SK-N-SH treated with all-trans-retinoic acid at 6 μM for 48 hours (cell line): Measurements from ENCODE around the gene PAXX.

Source experiments
- ATAC-seq: fragments of 200-7000 bp; cut with Tn5 transposase; 3 replicates; pipeline ENCODE4 v1.9.1; 2020; ENCODE audit warnings: mild to moderate bottlenecking, moderate library complexity
- ARNTL ChIP-seq: fragments of 450-650 bp; formaldehyde crosslinking; IDR thresholded peaks from 2 replicates; pipeline ENCODE4 v1.5.0; 2020; ENCODE audit warnings: low read depth, mild to moderate bottlenecking, moderate library complexity, borderline replicate concordance
- CSDC2 ChIP-seq: fragments of 250-450 bp; sonication (Bioruptor Pico); IDR thresholded peaks from 2 replicates; pipeline ENCODE4 v1.5.0; 2020; ENCODE audit warnings: mild to moderate bottlenecking, moderate library complexity
- ESRRG ChIP-seq: fragments of 250-450 bp; sonication (Bioruptor Pico); IDR thresholded peaks from 2 replicates; pipeline ENCODE4 v1.6.1; 2021; ENCODE audit warnings: mild to moderate bottlenecking
- ISL1 ChIP-seq: fragments of 250-450 bp; sonication (Bioruptor Pico); IDR thresholded peaks from 2 replicates; pipeline ENCODE4 v2.1.2; 2022; ENCODE audit warnings: mild to moderate bottlenecking, moderate library complexity
- OSR1 ChIP-seq: fragments of 250-450 bp; sonication (Bioruptor Pico); IDR thresholded peaks from 2 replicates; pipeline ENCODE4 v1.8.0; 2022; ENCODE audit warnings: moderate library complexity, mild to moderate bottlenecking, inconsistent platforms
- SNAI2 ChIP-seq: fragments of 250-450 bp; sonication (Bioruptor Pico); IDR thresholded peaks from 2 replicates; pipeline ENCODE4 v1.5.0; 2020; ENCODE audit warnings: mild to moderate bottlenecking, moderate library complexity
- TCF4 ChIP-seq: fragments of 250-450 bp; sonication (Bioruptor Pico); IDR thresholded peaks from 2 replicates; pipeline ENCODE4 v1.8.0; 2021; ENCODE audit warnings: mild to moderate bottlenecking, moderate library complexity, borderline replicate concordance
- TOX ChIP-seq: fragments of 250-450 bp; sonication (Bioruptor Pico); IDR thresholded peaks from 2 replicates; pipeline ENCODE4 v1.8.0; 2021; ENCODE audit warnings: mild to moderate bottlenecking, moderate library complexity, borderline replicate concordance
- ZC3H10 ChIP-seq: fragments of 250-450 bp; sonication (Bioruptor Pico); IDR thresholded peaks from 2 replicates; pipeline ENCODE4 v1.5.1; 2021; ENCODE audit warnings: mild to moderate bottlenecking, moderate library complexity
- ZFP3 ChIP-seq: fragments of 250-450 bp; sonication (Bioruptor Pico); IDR thresholded peaks from 2 replicates; pipeline ENCODE4 v1.5.0; 2020; ENCODE audit warnings: mild to moderate bottlenecking, moderate library complexity
- ZFP30 ChIP-seq: fragments of 450-650 bp; formaldehyde crosslinking; IDR thresholded peaks from 2 replicates; pipeline ENCODE4 v1.5.0; 2022; ENCODE audit warnings: mild to moderate bottlenecking, moderate library complexity
- ZNF70 ChIP-seq: fragments of 450-650 bp; formaldehyde crosslinking; IDR thresholded peaks from 2 replicates; pipeline ENCODE4 v1.5.0; 2020; ENCODE audit warnings: mild to moderate bottlenecking, moderate library complexity
- ZNF8 ChIP-seq: fragments of 450-650 bp; formaldehyde crosslinking; IDR thresholded peaks from 2 replicates; pipeline ENCODE4 v1.5.0; 2020; ENCODE audit warnings: mild to moderate bottlenecking, moderate library complexity
- TF ChIP-seq, protein P1 (sequence below): fragments of 250-450 bp; sonication (Bioruptor Pico); IDR thresholded peaks from 2 replicates; pipeline ENCODE4 v1.5.1; 2020; ENCODE audit warnings: low read depth, mild to moderate bottlenecking, moderate library complexity
- TF ChIP-seq, protein P2 (sequence below): fragments of 250-450 bp; sonication (Bioruptor Pico); IDR thresholded peaks from 2 replicates; pipeline ENCODE4 v1.8.0; 2021; ENCODE audit warnings: low read depth, mild to moderate bottlenecking, moderate library complexity, borderline replicate concordance
- TF ChIP-seq, protein P3 (sequence below): fragments of 250-450 bp; sonication (Bioruptor Pico); IDR thresholded peaks from 2 replicates; pipeline ENCODE4 v1.5.0; 2020; ENCODE audit warnings: mild to moderate bottlenecking, moderate library complexity

The PAXX gene

DNA sequence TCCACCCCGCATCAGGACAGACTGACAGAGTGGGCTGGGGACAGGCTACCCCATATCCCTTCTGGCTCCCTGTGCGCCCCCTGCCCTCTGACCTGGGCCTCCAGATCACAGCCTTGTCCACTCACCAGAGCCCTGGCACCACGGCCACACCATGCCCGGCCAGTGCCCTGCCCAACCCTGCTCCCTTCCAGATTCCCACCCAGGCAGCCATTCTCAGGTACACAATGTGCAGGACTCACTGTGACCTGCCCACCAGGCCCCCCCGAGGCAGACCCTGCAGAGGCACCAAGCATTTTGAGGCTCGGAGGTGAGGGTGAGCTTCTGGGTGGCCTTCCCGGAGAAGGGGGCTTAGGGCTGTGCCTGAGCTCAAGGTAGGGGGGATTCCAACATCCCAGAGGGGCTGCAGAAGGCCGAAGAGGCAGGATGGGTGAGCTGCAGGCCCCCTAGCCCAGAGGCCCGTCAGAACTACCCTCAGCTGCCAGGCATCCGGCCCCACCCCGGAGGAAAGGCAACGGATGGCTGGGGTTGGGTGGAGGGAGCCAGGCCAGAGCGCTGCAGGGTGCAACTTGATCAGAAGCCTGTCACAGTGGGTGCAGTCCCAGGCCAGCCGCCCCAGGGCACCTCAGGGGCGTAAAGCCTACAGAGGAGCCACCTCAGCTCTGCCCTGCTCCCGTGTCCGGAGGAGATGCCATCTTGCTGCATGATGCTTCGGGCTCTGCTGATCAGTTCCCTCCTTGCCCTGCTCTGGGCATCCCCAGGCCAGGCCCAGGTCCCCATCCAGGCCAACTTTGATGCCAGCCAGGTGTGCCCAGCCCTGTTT lies 9.8 kb upstream of the PAXX start, which contains the start of gene LCNL1 (continued):
- TF ChIP-seq, protein P1, sequence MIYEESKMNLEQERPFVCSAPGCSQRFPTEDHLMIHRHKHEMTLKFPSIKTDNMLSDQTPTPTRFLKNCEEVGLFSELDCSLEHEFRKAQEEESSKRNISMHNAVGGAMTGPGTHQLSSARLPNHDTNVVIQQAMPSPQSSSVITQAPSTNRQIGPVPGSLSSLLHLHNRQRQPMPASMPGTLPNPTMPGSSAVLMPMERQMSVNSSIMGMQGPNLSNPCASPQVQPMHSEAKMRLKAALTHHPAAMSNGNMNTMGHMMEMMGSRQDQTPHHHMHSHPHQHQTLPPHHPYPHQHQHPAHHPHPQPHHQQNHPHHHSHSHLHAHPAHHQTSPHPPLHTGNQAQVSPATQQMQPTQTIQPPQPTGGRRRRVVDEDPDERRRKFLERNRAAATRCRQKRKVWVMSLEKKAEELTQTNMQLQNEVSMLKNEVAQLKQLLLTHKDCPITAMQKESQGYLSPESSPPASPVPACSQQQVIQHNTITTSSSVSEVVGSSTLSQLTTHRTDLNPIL (CRISPR knock-in tag), result no peak
- TF ChIP-seq OSR1, result no peak
- TF ChIP-seq, protein P2, sequence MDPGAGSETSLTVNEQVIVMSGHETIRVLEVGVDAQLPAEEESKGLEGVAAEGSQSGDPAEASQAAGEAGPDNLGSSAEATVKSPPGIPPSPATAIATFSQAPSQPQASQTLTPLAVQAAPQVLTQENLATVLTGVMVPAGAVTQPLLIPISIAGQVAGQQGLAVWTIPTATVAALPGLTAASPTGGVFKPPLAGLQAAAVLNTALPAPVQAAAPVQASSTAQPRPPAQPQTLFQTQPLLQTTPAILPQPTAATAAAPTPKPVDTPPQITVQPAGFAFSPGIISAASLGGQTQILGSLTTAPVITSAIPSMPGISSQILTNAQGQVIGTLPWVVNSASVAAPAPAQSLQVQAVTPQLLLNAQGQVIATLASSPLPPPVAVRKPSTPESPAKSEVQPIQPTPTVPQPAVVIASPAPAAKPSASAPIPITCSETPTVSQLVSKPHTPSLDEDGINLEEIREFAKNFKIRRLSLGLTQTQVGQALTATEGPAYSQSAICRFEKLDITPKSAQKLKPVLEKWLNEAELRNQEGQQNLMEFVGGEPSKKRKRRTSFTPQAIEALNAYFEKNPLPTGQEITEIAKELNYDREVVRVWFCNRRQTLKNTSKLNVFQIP (CRISPR knock-in tag), result no peak
- TF ChIP-seq ZFP30 (CRISPR knock-in tag), result no peak
- TF ChIP-seq CSDC2 (CRISPR knock-in tag), result no peak
- no peak for TF ChIP-seq TOX
- no peak for TF ChIP-seq ZC3H10 (CRISPR knock-in tag)
- no peak for TF ChIP-seq ZFP3 (CRISPR knock-in tag)
- no peak for TF ChIP-seq ARNTL (CRISPR knock-in tag)

DNA sequence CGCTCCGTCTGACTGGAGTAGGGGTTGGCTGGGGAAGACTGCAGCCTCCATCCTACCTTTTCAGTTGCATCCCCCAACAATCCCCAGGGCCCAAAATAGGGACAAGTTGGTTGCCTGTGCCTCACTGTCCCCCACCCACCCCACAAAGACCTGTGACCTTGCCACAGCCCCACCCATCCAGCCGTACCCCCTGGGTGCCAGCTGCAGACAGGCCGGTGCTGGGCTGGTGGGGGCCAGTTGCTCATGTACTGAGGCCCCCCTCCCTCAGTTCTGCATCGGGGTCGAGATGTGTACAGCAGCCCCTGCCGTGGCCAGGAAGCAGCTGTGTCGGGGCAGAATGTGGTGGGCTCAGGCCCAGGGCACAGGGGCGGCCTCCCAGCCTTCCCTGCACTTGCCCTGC lies 9.1 kb upstream of the PAXX start:
- ATAC-seq, result no peak
- TF ChIP-seq TCF4 (CRISPR knock-in tag), result no peak
- TF ChIP-seq, protein P3, sequence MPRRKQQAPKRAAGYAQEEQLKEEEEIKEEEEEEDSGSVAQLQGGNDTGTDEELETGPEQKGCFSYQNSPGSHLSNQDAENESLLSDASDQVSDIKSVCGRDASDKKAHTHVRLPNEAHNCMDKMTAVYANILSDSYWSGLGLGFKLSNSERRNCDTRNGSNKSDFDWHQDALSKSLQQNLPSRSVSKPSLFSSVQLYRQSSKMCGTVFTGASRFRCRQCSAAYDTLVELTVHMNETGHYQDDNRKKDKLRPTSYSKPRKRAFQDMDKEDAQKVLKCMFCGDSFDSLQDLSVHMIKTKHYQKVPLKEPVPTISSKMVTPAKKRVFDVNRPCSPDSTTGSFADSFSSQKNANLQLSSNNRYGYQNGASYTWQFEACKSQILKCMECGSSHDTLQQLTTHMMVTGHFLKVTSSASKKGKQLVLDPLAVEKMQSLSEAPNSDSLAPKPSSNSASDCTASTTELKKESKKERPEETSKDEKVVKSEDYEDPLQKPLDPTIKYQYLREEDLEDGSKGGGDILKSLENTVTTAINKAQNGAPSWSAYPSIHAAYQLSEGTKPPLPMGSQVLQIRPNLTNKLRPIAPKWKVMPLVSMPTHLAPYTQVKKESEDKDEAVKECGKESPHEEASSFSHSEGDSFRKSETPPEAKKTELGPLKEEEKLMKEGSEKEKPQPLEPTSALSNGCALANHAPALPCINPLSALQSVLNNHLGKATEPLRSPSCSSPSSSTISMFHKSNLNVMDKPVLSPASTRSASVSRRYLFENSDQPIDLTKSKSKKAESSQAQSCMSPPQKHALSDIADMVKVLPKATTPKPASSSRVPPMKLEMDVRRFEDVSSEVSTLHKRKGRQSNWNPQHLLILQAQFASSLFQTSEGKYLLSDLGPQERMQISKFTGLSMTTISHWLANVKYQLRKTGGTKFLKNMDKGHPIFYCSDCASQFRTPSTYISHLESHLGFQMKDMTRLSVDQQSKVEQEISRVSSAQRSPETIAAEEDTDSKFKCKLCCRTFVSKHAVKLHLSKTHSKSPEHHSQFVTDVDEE, result no peak
- no peak for TF ChIP-seq ZNF70 (CRISPR knock-in tag)
- TF ChIP-seq TOX, result no peak
- TF ChIP-seq ZNF8 (CRISPR knock-in tag), result no peak
- TF ChIP-seq OSR1, result no peak
- TF ChIP-seq, protein P1 (CRISPR knock-in tag), result no peak

DNA sequence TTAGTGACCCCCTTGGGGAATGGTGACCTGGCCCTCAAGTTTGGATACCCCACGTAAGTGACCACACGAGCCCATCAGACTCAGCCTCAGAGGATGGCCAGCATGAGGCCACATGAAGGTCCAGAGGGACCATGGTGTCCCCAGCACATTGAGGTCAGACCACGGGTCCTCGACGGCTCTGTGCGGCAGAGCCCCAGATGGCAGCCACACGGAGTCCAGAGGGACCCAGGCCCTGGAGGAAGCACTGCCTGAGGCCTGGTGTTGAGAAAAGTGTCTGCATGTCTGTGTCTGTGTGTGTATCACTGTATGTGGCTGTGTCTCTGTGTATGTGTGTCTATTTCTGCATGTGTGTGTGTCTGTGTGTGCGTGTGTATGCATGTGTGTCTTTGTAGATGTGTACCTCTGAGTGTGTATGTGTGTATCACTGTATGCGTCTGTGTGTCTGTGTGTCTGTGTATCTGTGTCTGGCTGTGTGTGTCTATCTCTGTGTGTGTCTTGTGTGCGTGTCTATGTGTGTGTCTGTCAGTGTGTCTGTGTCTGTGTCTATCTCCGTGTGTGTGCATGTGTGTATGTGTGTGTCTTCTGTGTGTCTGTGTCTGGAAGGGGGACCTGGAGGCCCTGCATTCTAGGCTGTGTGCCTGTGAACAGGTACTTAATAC lies 8.4 kb upstream of the PAXX start:
- TF ChIP-seq ZFP30 (CRISPR knock-in tag), result no peak
- peak; percentile 37; the same call in 1 of the 2 replicates for TF ChIP-seq TCF4 (CRISPR knock-in tag)
- TF ChIP-seq ISL1 (CRISPR knock-in tag), result no peak
- TF ChIP-seq ZC3H10 (CRISPR knock-in tag), result no peak
- TF ChIP-seq, all 23 proteins: peak for 1
- ATAC-seq, result no peak; the same call in 2 of the 3 replicates

DNA sequence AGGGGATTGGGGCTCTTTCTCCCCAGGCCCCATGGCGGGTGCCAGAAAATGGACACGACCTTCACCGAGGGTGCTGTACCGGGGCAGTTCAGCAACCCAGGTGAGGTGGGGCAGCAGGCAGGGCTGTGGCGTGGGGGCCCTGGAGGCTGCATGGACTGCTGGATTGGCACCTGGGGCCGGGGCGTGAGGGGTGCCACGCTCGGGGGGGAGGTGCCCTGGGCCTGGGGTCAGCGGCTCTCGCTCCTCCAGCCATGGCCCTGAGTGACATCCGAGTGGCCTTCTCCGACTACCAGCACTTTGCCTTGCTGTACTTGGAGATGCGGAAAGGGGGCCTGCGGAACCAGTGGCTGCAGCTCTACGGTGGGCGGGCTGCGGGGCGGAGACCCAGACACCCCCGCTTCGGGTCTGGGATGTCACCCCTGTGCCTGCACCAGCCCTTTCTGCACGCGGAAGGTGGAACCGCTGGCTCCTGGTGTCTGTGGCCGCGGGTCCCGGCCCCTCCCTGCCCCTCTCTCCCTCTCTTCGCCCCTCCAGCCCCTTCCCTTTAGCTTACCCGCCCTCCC lies 7.7 kb upstream of the PAXX start:
- TF ChIP-seq ARNTL (CRISPR knock-in tag), result no peak
- TF ChIP-seq ZNF8 (CRISPR knock-in tag), result no peak
- TF ChIP-seq, protein P2 (CRISPR knock-in tag), result no peak
- TF ChIP-seq ZFP30 (CRISPR knock-in tag), result no peak
- TF ChIP-seq CSDC2 (CRISPR knock-in tag), result no peak
- no peak for TF ChIP-seq SNAI2 (CRISPR knock-in tag)
- TF ChIP-seq, protein P3, result no peak
- no peak for TF ChIP-seq ISL1 (CRISPR knock-in tag)
- no peak for TF ChIP-seq ESRRG
- no peak for ATAC-seq
